ENCODE data around the gene PRADC1. TPM values are rescaled to one million over a fixed set of nuclear protein-coding genes. Genes with fewer than 3 reads are reported as not detected.

Gene PRADC1
- total and polyA plus RNA-seq, 2 donors from 2014 or later, result 16.1 to 57.7 TPM

DNA sequence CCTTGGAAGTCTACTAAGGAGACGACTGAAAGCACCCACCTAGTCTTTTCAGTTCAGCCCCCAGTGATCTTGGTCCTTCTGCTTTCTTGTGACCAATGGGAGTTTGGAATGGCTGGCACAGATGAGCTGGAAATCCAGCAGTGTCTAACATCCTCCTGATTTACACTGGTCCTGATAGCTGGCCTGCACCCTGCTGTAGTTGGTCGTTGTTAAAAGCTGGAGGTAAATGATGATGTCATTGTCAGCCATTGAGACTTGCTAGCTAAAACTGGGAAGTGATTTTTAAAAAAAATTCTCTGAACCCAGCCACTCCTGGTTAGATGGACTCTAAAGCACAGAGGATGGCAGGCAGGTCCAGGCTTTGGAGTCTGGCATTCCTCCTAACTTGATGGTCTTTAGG is 20.4 kb upstream of the PRADC1 start:
- peaks cover 4 to 41% (median 40%) of the 10 kb centered on the region in 3 donors for H3K36me3 ChIP-seq (ENCODE audit: control insufficient read depth in 2 of 3, insufficient read depth in 3 of 3, low read length in 3 of 3)
- intact Hi-C loops (cut with DNase I), result no loop called here
- H3K9me3 ChIP-seq (ENCODE audit: control insufficient read depth in 2 of 3, insufficient read depth in 1 of 3, low read length in 3 of 3), result no peaks in the 10 kb centered on the region
- DNase-seq (no peak), FAIRE-seq (no peak)
- TF ChIP-seq CTCF (IDR thresholded peaks at IDR 0.05; ENCODE audit: borderline replicate concordance, extremely low read depth, insufficient read depth), result no peak
- H3K4me3 ChIP-seq (ENCODE audit: low read length in 3 of 3), result no peak overlapping the region
- no peaks in the 10 kb centered on the region for H3K27me3 ChIP-seq (ENCODE audit: control insufficient read depth, insufficient read depth, low read length)
- no peak overlapping the region for H3K9ac ChIP-seq (ENCODE audit: low read length in 3 of 3)
- no peaks in the 10 kb centered on the region for H3K4me1 ChIP-seq (ENCODE audit: control insufficient read depth in 2 of 3, insufficient read depth in 2 of 3, low read depth in 1 of 3, low read length in 3 of 3)
- H3K27ac ChIP-seq (ENCODE audit: low read depth in 2 of 2, low read length in 2 of 2), result no peak overlapping the region

GRCh38 chr2:73252238-73253027 is 19.4 kb upstream of the PRADC1 start:
- Histone ChIP-seq H3K9me3 (ENCODE audit: control insufficient read depth in 2 of 3, insufficient read depth in 1 of 3, low read length in 3 of 3) (no peaks in the 10 kb centered on the region), H3K4me1 (ENCODE audit: control insufficient read depth in 2 of 3, insufficient read depth in 2 of 3, low read depth in 1 of 3, low read length in 3 of 3) (no peaks in the 10 kb centered on the region), H3K27me3 (ENCODE audit: control insufficient read depth, insufficient read depth, low read length) (no peaks in the 10 kb centered on the region), H3K36me3 (ENCODE audit: control insufficient read depth in 2 of 3, insufficient read depth in 3 of 3, low read length in 3 of 3) (peaks cover 4 to 51% (median 45%) of the 10 kb centered on the region in 3 donors), H3K4me3 (ENCODE audit: low read length in 3 of 3) (no peak overlapping the region), H3K9ac (ENCODE audit: low read length in 3 of 3) (no peak overlapping the region), H3K27ac (ENCODE audit: low read depth in 2 of 2, low read length in 2 of 2) (no peak overlapping the region)
- no peak for DNase-seq
- intact Hi-C loops (cut with DNase I), result no loop called here
- no peak for FAIRE-seq
- TF ChIP-seq CTCF (IDR thresholded peaks at IDR 0.05; ENCODE audit: borderline replicate concordance, extremely low read depth, insufficient read depth), result no peak

- FAIRE-seq, result no peak
- no peak for TF ChIP-seq CTCF (IDR thresholded peaks at IDR 0.05; ENCODE audit: borderline replicate concordance, extremely low read depth, insufficient read depth)
- Histone ChIP-seq H3K4me1 (ENCODE audit: control insufficient read depth in 2 of 3, insufficient read depth in 2 of 3, low read depth in 1 of 3, low read length in 3 of 3) (no peaks in the 10 kb centered on the region), H3K4me3 (ENCODE audit: low read length in 3 of 3) (no peak overlapping the region), H3K27ac (ENCODE audit: low read depth in 2 of 2, low read length in 2 of 2) (no peak overlapping the region), H3K9ac (ENCODE audit: low read length in 3 of 3) (no peak overlapping the region), H3K9me3 (ENCODE audit: control insufficient read depth in 2 of 3, insufficient read depth in 1 of 3, low read length in 3 of 3) (no peaks in the 10 kb centered on the region), H3K27me3 (ENCODE audit: control insufficient read depth, insufficient read depth, low read length) (no peaks in the 10 kb centered on the region), H3K36me3 (ENCODE audit: control insufficient read depth in 2 of 3, insufficient read depth in 3 of 3, low read length in 3 of 3) (peaks cover 4 to 61% (median 55%) of the 10 kb centered on the region in 3 donors)
- intact Hi-C loops (cut with DNase I), result no loop called here
- DNase-seq, result no peak
Measured at GRCh38 chr2:73250872-73251846, 18.1 kb upstream of the PRADC1 start.
